Adrenal gland (tissue), 12 donors: ENCODE results near the gene CD180. TPM values are rescaled to one million over a fixed set of nuclear protein-coding genes. Genes with fewer than 3 reads are reported as not detected.

Experiments used
- DNase-seq, 7 donors: peaks; one replicate each; pipeline ENCODE4 v3.0.0-alpha.2; 2019 to 2020
- H3K27ac ChIP-seq, 5 donors: fragments of 200-600 bp; sonication (generic) in 4 of 5; 1 replicate in 3 of 5; 2 replicates in 2 of 5; pipeline versions ENCODE4 v1.5.1 to v1.8.0; 2016 to 2020; ENCODE audit warnings: mild to moderate bottlenecking in 1 of 5
- H3K27me3 ChIP-seq: fragments of 200-600 bp; 2 replicates; pipeline ENCODE4 v1.8.0; 2021
- H3K36me3 ChIP-seq, 2 donors: fragments of 200-600 bp; replicated peaks in 1 of 2; 1 replicate in 1 of 2; 2 replicates in 1 of 2; pipeline versions ENCODE4 v1.5.1 to v1.8.0; 2018 to 2022
- H3K4me1 ChIP-seq, 2 donors: fragments of 200-600 bp; replicated peaks in 1 of 2; 1 replicate in 1 of 2; 2 replicates in 1 of 2; pipeline versions ENCODE4 v1.5.1 to v1.8.0; 2018 to 2021
- H3K4me3 ChIP-seq, 4 donors: fragments of 200-600 bp; sonication (generic) in 3 of 4; one replicate each; pipeline ENCODE4 v1.5.1; 2016 to 2018
- H3K9me3 ChIP-seq, 3 donors: fragments of 200-600 bp; sonication (generic) in 1 of 3; replicated peaks in 1 of 3; 1 replicate in 2 of 3; 2 replicates in 1 of 3; pipeline versions ENCODE4 v1.5.1 to v1.8.0; 2016 to 2021
- POLR2A ChIP-seq, 2 donors: fragments of 450-650 bp; IDR thresholded peaks; one replicate each; pipeline ENCODE4 v1.6.1; 2017; ENCODE audit warnings: antibody characterized with exemption in 2 of 2, mild to moderate bottlenecking in 2 of 2, moderate library complexity in 1 of 2
- WGBS, 4 donors: extraction: QIAGEN DNeasy Blood & Tissue Kit in 2 of 4; methylation state at CpG; one replicate each; pipeline versions ENCODE4 v1.1.5 to v1.1.7; 2013 to 2017; 5-methylcytosine and 5-hydroxymethylcytosine counted together
- intact Hi-C, 2 donors: fragments of 100-400 bp; cut with DNase I; formaldehyde crosslinking; loops; one replicate each; pipeline versions ENCODE4 v1.14.1 to v1.15.0; 2022 to 2023
- polyA plus RNA-seq, 3 donors: library from polyadenylated mRNA; stranded (reverse); fragments of 200-250 nt in 2 of 3; fragments of 350-450 nt in 1 of 3; fragmentation: Illumina TruSeq in 1 of 3; extraction: RNeasy Lipid Tissue Mini Kit (QIAGEN cat#74804) in 1 of 3; gene quantifications; one replicate each; pipeline ENCODE4 v1.2.3, GENCODE V29; 2013 to 2014
- total RNA-seq, 9 donors: library from RNA; depleted of rRNA in 4 of 9; stranded (reverse); fragments of >200 nt in 4 of 9; fragments of 120-200 nt in 1 of 9; fragmentation: NEBNext Ultra II Directional in 1 of 9; extraction: Animal tissue kit (Norgen Biotek cat#: 25700) in 1 of 9; gene quantifications; one replicate each; pipeline versions ENCODE4 v1.1.0 to v1.2.4, GENCODE V29; 2013 to 2023
- TF ChIP-seq, protein P1 (sequence below), 6 experiments: fragments of 450-650 bp in 4 of 6; fragments of 200-600 bp in 2 of 6; sonication (generic) in 1 of 6; IDR thresholded peaks; 1 replicate in 5 of 6; 2 replicates in 1 of 6; pipeline versions ENCODE4 v1.5.1 to v1.8.0; 2016 to 2021; ENCODE audit warnings: antibody characterized with exemption in 6 of 6, mild to moderate bottlenecking in 2 of 6, moderate library complexity in 1 of 6
- donor health status: healthy with polysubstance abuse.
- donor health status: Bipolar disorder and iron deficiency.
- donor health status: DM: yes; HTN: yes; CAD: no.
- donor health status: DM: no; HTN: no; CAD: no.
- donor health status: DM: no; HTN: no; CAD: no.
- donor health status: DM: yes; HTN: yes; CAD: no.

The CD180 gene
- total and polyA plus RNA-seq, 12 donors, result 0.37 to 3.6 (median 1.6) TPM

DNA sequence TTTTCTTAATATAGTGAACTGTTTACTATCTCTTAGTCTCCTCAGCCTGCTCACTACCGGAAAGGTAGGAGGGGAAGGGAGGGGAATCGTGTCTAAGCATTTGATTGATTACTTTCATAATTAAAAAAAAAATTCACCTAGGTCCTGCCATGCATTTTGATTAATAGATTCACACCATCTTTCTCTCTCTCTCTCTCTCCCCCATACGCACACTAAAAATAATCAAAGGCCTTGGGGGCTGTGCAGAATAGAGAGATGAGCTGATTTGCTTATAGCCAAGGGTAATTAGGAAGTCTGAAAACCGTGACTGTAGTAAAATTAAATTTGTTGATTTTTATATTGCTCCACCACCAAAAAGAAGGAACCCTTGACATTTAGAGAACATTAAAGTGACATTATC lies 49.6 kb downstream of the CD180 start:
- peaks cover 0 to 36% of the 10 kb centered on the region in 2 donors for H3K36me3 ChIP-seq

DNA sequence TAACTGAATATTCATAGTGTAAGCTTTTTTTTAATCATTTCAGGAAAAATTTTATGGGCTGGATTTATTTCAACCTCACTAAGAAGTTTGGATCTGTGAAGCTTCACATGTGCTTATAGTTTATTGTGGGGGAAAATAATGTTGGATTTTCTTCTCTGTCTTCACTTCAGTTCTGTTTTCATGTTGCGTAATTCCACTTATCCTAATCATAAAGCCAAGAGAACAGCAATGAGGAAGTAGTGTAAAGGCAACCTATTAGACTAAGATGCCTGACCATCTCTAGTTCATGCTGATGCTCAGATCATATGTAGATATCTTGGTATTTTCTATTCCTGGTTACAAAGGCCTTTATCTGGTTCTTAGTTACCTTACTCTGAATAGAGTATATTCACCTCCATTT lies 50.0 kb downstream of the CD180 start:
- intact Hi-C loops, result loop anchor here in 1 of 2 donors (10.0 kb wide), 1 partner anchor 142 kb away; no protein-coding TSS in a partner anchor
- WGBS, 4 donors, result 71 to 94% (median 82%) methylated on average over 1 of the region's 1 CpG
- peaks cover 0 to 36% of the 10 kb centered on the region in 2 donors for H3K36me3 ChIP-seq

More for the DNA sequence above, 49.6 kb downstream of the CD180 start:
- intact Hi-C loops, result loop anchor here in 1 of 2 donors (10.0 kb wide), 1 partner anchor 142 kb away; no protein-coding TSS in a partner anchor
- H3K4me3 ChIP-seq, result no peak overlapping the region
- H3K27me3 ChIP-seq, result no peaks in the 10 kb centered on the region
- no peaks in the 10 kb centered on the region for H3K4me1 ChIP-seq
- no peak for TF ChIP-seq POLR2A (IDR thresholded peaks at IDR 0.05)
- TF ChIP-seq, protein P1, sequence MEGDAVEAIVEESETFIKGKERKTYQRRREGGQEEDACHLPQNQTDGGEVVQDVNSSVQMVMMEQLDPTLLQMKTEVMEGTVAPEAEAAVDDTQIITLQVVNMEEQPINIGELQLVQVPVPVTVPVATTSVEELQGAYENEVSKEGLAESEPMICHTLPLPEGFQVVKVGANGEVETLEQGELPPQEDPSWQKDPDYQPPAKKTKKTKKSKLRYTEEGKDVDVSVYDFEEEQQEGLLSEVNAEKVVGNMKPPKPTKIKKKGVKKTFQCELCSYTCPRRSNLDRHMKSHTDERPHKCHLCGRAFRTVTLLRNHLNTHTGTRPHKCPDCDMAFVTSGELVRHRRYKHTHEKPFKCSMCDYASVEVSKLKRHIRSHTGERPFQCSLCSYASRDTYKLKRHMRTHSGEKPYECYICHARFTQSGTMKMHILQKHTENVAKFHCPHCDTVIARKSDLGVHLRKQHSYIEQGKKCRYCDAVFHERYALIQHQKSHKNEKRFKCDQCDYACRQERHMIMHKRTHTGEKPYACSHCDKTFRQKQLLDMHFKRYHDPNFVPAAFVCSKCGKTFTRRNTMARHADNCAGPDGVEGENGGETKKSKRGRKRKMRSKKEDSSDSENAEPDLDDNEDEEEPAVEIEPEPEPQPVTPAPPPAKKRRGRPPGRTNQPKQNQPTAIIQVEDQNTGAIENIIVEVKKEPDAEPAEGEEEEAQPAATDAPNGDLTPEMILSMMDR (IDR thresholded peaks at IDR 0.05), result no peak
- no peak for DNase-seq
- no peak overlapping the region for H3K27ac ChIP-seq
- 76 to 88% (median 84%) methylated on average over 4 of the region's 4 CpGs for WGBS, 4 donors
- H3K9me3 ChIP-seq, result no peaks in the 10 kb centered on the region

DNA sequence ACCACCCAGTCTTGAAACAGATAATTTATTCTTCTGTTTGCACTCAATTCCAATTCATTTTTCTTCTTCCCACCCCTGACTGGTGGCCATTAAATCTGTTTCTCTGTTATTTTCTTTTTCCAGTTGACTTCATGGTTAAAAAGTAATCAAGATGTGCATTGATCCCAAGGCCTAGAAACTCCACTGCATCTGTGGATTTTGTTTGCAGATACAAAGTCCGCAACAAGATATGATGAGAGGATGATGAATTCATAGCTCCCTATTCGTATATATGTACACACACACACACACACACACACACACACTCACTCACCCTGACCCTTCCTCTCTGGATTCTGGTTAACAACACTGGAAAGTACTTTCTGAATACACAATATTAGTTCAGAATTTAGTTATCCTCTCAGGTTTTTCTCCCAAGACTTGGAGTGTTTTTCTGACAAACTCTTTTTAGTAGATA lies 52.4 kb downstream of the CD180 start:
- Histone ChIP-seq H3K9me3 (no peaks in the 10 kb centered on the region), H3K27ac (no peak overlapping the region), H3K27me3 (no peaks in the 10 kb centered on the region), H3K4me1 (no peaks in the 10 kb centered on the region), H3K4me3 (no peak overlapping the region), H3K36me3 (peaks cover 0 to 32% of the 10 kb centered on the region in 2 donors)
- no peak for DNase-seq
- intact Hi-C loops, result loop anchor here in 1 of 2 donors (10.0 kb wide), 1 partner anchor 139 kb away; no protein-coding TSS in a partner anchor
- WGBS, 4 donors, result 90 to 100% (median 93%) methylated on average over 2 of the region's 2 CpGs
- TF ChIP-seq, protein P1 (IDR thresholded peaks at IDR 0.05), result no peak
- no peak for TF ChIP-seq POLR2A (IDR thresholded peaks at IDR 0.05)

More for the DNA sequence above, 50.0 kb downstream of the CD180 start:
- H3K9me3 ChIP-seq, result no peaks in the 10 kb centered on the region
- no peaks in the 10 kb centered on the region for H3K4me1 ChIP-seq
- no peaks in the 10 kb centered on the region for H3K27me3 ChIP-seq
- no peak for TF ChIP-seq POLR2A (IDR thresholded peaks at IDR 0.05)
- TF ChIP-seq, protein P1 (IDR thresholded peaks at IDR 0.05), result no peak
- no peak overlapping the region for H3K4me3 ChIP-seq
- no peak overlapping the region for H3K27ac ChIP-seq
- no peak for DNase-seq

DNA sequence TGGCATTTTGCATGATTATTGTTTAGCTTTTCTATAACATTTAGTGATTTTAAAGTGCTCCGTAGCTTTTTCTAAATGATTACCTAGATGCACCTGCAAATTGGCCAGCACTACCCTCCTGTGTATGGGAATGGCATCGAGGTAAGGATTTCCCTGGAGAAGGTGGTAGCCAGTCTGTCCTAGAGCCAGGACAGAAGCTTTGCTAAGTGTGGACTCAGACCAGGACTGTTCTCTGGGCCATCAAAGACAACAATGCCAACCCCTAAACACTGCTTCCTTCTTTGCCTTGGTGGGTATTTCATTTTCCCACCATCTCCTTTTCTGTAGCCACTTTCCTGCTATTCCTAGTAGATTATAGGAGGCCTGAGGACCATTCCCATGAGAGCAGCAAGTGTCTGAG lies 53.0 kb downstream of the CD180 start:
- DNase-seq, result no peak
- TF ChIP-seq POLR2A (IDR thresholded peaks at IDR 0.05), result no peak
- TF ChIP-seq, protein P1 (IDR thresholded peaks at IDR 0.05), result no peak
- H3K9me3 ChIP-seq, result no peaks in the 10 kb centered on the region
- WGBS, 4 donors, result 94 to 98% (median 97%) methylated on average over 2 of the region's 2 CpGs
- intact Hi-C loops, result loop anchor here in 1 of 2 donors (10.0 kb wide), 1 partner anchor 139 kb away; no protein-coding TSS in a partner anchor
- H3K4me1 ChIP-seq, result no peaks in the 10 kb centered on the region
- H3K4me3 ChIP-seq, result no peak overlapping the region
- peaks cover 0 to 32% of the 10 kb centered on the region in 2 donors for H3K36me3 ChIP-seq
- no peaks in the 10 kb centered on the region for H3K27me3 ChIP-seq
- no peak overlapping the region for H3K27ac ChIP-seq
